SU-DHL-6 (cell line): ENCODE results near the gene CERS6.

Source experiments
- H2AFZ ChIP-seq: fragments of 200-600 bp; sonication (generic); 2 replicates; pipeline ENCODE4 v1.6.1; 2014; ENCODE audit warnings: low read depth, mild to moderate bottlenecking, moderate library complexity, mixed read lengths, antibody characterized with exemption, low read length; ENCODE audit not compliant: severe bottlenecking
- H3F3A ChIP-seq: fragments of 200-600 bp; shearing (Covaris generic); 2 replicates; pipeline ENCODE4 v1.6.0; 2016; ENCODE audit warnings: antibody characterized with exemption, mild to moderate bottlenecking; ENCODE audit not compliant: insufficient read depth
- H3K27ac ChIP-seq: fragments of 200-600 bp; sonication (generic); 2 replicates; pipeline ENCODE4 v1.5.1; 2016; ENCODE audit warnings: low read depth, mild to moderate bottlenecking, low read length, moderate library complexity, mixed read lengths
- H3K27me3 ChIP-seq: fragments of 200-600 bp; sonication (generic), shearing (Covaris generic); 2 replicates; pipeline ENCODE4 v1.6.0; 2014; ENCODE audit warnings: mild to moderate bottlenecking, low read length
- H3K36me3 ChIP-seq: fragments of 200-600 bp; sonication (generic); 2 replicates; pipeline ENCODE4 v1.6.1; 2014; ENCODE audit warnings: mild to moderate bottlenecking, low read length, mixed read lengths
- H3K4me2 ChIP-seq: fragments of 300-600, 200-600 bp; shearing (Covaris generic), sonication (generic); 2 replicates; pipeline ENCODE4 v1.6.0; 2014; ENCODE audit warnings: low read length, low read depth, mild to moderate bottlenecking; ENCODE audit not compliant: poor library complexity, severe bottlenecking
- H3K4me3 ChIP-seq: fragments of 200-600 bp; sonication (generic); 2 replicates; pipeline ENCODE4 v1.5.1; 2014; ENCODE audit warnings: antibody characterized with exemption, low read length, mild to moderate bottlenecking, mixed read lengths; ENCODE audit not compliant: insufficient read depth, poor library complexity, severe bottlenecking
- H3K79me2 ChIP-seq: fragments of 200-600 bp; sonication (generic); 2 replicates; pipeline ENCODE4 v1.6.1; 2014; ENCODE audit warnings: mild to moderate bottlenecking, low read length, moderate library complexity; ENCODE audit not compliant: insufficient read depth
- H3K9ac ChIP-seq: fragments of 200-600 bp; sonication (generic); 2 replicates; pipeline ENCODE4 v1.7.0; 2014; ENCODE audit warnings: mild to moderate bottlenecking, low read length
- H3K9me2 ChIP-seq: fragments of 200-600 bp; sonication (generic); replicated peaks from 2 replicates; pipeline ENCODE4 v1.6.1; 2014; ENCODE audit warnings: low read length; ENCODE audit not compliant: insufficient read depth
- H3K9me3 ChIP-seq: fragments of 200-600 bp; sonication (generic); 2 replicates; pipeline ENCODE4 v1.6.1; 2014; ENCODE audit warnings: low read length, mixed read lengths; ENCODE audit not compliant: insufficient read depth
- H4K20me1 ChIP-seq: fragments of 200-600 bp; sonication (generic); 2 replicates; pipeline ENCODE4 v1.6.1; 2014; ENCODE audit warnings: low read depth, mild to moderate bottlenecking, antibody characterized with exemption, low read length, moderate library complexity, mixed read lengths
- CTCF ChIP-seq: fragments of 200-600 bp; sonication (generic); IDR thresholded peaks from one replicate; pipeline ENCODE4 v1.5.1; 2017; ENCODE audit warnings: antibody characterized with exemption, mild to moderate bottlenecking, low read length, moderate library complexity; ENCODE audit not compliant: insufficient read depth, poor library complexity, severe bottlenecking
- EZH2phosphoT487 ChIP-seq: fragments of 200-600 bp; sonication (generic), shearing (Covaris generic); conservative IDR thresholded peaks from 2 replicates; pipeline ENCODE4 v1.6.1; 2018; ENCODE audit warnings: mild to moderate bottlenecking, antibody characterized with exemption, low read length, moderate library complexity, mixed read lengths

The CERS6 gene

GRCh38 chr2:168607992-168608391 is 151.9 kb downstream of the CERS6 start:
- no peak overlapping the region for H3K4me3 ChIP-seq
- H3K36me3 ChIP-seq, result no peaks in the 10 kb centered on the region
- no peak for TF ChIP-seq EZH2phosphoT487
- no peak for TF ChIP-seq CTCF
- H3K9me3 ChIP-seq, result no peaks in the 10 kb centered on the region
- H2AFZ ChIP-seq, result no peak overlapping the region
- H3K9ac ChIP-seq, result no peak overlapping the region
- no peaks in the 10 kb centered on the region for H3K27me3 ChIP-seq
- H4K20me1 ChIP-seq, result no peaks in the 10 kb centered on the region
- H3K9me2 ChIP-seq, result no peaks in the 10 kb centered on the region
- H3K4me2 ChIP-seq, result no peak overlapping the region
- no peak overlapping the region for H3K27ac ChIP-seq
- H3K79me2 ChIP-seq, result no peaks in the 10 kb centered on the region
- no peaks in the 10 kb centered on the region for H3F3A ChIP-seq

- no peaks in the 10 kb centered on the region for H3K36me3 ChIP-seq
- no peaks in the 10 kb centered on the region for H3K27me3 ChIP-seq
- no peaks in the 10 kb centered on the region for H3F3A ChIP-seq
- H2AFZ ChIP-seq, result no peak overlapping the region
- no peak overlapping the region for H3K27ac ChIP-seq
- no peaks in the 10 kb centered on the region for H3K79me2 ChIP-seq
- no peaks in the 10 kb centered on the region for H4K20me1 ChIP-seq
- no peak overlapping the region for H3K9ac ChIP-seq
- no peak overlapping the region for H3K4me3 ChIP-seq
- no peak overlapping the region for H3K4me2 ChIP-seq
- no peak for TF ChIP-seq EZH2phosphoT487
- TF ChIP-seq CTCF, result no peak
- H3K9me2 ChIP-seq, result no peaks in the 10 kb centered on the region
- no peaks in the 10 kb centered on the region for H3K9me3 ChIP-seq
These were observed 152.7 kb downstream of the CERS6 start for GRCh38 chr2:168608796-168609195.

GRCh38 chr2:168611091-168611490 is 155.0 kb downstream of the CERS6 start:
- TF ChIP-seq CTCF (no peak), EZH2phosphoT487 (no peak)
- H3K9ac ChIP-seq, result no peak overlapping the region
- no peaks in the 10 kb centered on the region for H3K36me3 ChIP-seq
- no peaks in the 10 kb centered on the region for H3K9me2 ChIP-seq
- H3K79me2 ChIP-seq, result no peaks in the 10 kb centered on the region
- H3F3A ChIP-seq, result no peaks in the 10 kb centered on the region
- H3K27ac ChIP-seq, result no peak overlapping the region
- H4K20me1 ChIP-seq, result no peaks in the 10 kb centered on the region
- H2AFZ ChIP-seq, result no peak overlapping the region
- no peaks in the 10 kb centered on the region for H3K27me3 ChIP-seq
- H3K4me2 ChIP-seq, result no peak overlapping the region
- H3K9me3 ChIP-seq, result no peaks in the 10 kb centered on the region
- no peak overlapping the region for H3K4me3 ChIP-seq
